ENCODE data around the gene GRIP1.

The GRIP1 gene

DNA sequence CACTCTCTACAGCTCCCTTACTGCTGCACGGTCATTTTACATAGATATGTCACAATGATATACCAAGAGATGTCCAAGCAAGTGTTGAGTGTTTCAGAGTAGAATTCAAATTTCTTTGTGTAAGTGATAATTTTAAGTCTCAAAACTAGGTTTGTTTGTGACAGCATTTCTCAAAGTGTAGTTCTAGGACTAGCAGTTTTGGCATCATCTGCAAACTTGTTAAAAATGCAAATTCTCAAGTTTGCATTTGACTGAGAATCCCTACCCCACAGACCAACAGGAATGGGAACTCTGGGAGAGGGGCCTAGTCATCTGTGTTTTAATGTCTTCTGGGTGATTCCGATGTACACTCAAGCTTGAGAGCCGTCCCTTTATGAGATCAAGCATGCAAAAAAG lies 279.0 kb downstream of the GRIP1 start:
- H3K4me3 ChIP-seq (ENCODE audit: insufficient read depth, low read length, poor library complexity, severe bottlenecking), result no peak overlapping the region
- H3K9me2 ChIP-seq (replicated peaks; ENCODE audit: insufficient read depth, low read length), result no peaks in the 10 kb centered on the region
- TF ChIP-seq EZH2phosphoT487 (conservative IDR thresholded peaks at IDR 0.05; ENCODE audit: low read length), result no peak
- TF ChIP-seq, protein P1, sequence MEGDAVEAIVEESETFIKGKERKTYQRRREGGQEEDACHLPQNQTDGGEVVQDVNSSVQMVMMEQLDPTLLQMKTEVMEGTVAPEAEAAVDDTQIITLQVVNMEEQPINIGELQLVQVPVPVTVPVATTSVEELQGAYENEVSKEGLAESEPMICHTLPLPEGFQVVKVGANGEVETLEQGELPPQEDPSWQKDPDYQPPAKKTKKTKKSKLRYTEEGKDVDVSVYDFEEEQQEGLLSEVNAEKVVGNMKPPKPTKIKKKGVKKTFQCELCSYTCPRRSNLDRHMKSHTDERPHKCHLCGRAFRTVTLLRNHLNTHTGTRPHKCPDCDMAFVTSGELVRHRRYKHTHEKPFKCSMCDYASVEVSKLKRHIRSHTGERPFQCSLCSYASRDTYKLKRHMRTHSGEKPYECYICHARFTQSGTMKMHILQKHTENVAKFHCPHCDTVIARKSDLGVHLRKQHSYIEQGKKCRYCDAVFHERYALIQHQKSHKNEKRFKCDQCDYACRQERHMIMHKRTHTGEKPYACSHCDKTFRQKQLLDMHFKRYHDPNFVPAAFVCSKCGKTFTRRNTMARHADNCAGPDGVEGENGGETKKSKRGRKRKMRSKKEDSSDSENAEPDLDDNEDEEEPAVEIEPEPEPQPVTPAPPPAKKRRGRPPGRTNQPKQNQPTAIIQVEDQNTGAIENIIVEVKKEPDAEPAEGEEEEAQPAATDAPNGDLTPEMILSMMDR (IDR thresholded peaks at IDR 0.05; ENCODE audit: insufficient read depth, low read length, poor library complexity, severe bottlenecking), result no peak
- H3K27me3 ChIP-seq (ENCODE audit: low read length), result no peaks in the 10 kb centered on the region
- no peaks in the 10 kb centered on the region for H3K36me3 ChIP-seq (ENCODE audit: low read length)
- no peak overlapping the region for H3K27ac ChIP-seq (ENCODE audit: low read depth, low read length)
- H4K20me1 ChIP-seq (ENCODE audit: low read depth, low read length), result no peaks in the 10 kb centered on the region
- H3K9ac ChIP-seq (ENCODE audit: low read length), result no peak overlapping the region
- H3K9me3 ChIP-seq (ENCODE audit: insufficient read depth, low read length), result no peaks in the 10 kb centered on the region
- no peaks in the 10 kb centered on the region for H3K79me2 ChIP-seq (ENCODE audit: insufficient read depth, low read length)
- no peak overlapping the region for H2AFZ ChIP-seq (ENCODE audit: low read depth, low read length, severe bottlenecking)
- H3K4me2 ChIP-seq (ENCODE audit: low read depth, low read length, poor library complexity, severe bottlenecking), result no peak overlapping the region
- H3F3A ChIP-seq (ENCODE audit: insufficient read depth), result no peaks in the 10 kb centered on the region

GRCh38 chr12:66398931-66399910 lies 279.7 kb downstream of the GRIP1 start:
- TF ChIP-seq, protein P1 (IDR thresholded peaks at IDR 0.05; ENCODE audit: insufficient read depth, low read length, poor library complexity, severe bottlenecking), result no peak
- TF ChIP-seq EZH2phosphoT487 (conservative IDR thresholded peaks at IDR 0.05; ENCODE audit: low read length), result no peak
- H3K79me2 ChIP-seq (ENCODE audit: insufficient read depth, low read length), result no peaks in the 10 kb centered on the region
- H3F3A ChIP-seq (ENCODE audit: insufficient read depth), result no peaks in the 10 kb centered on the region
- H3K4me3 ChIP-seq (ENCODE audit: insufficient read depth, low read length, poor library complexity, severe bottlenecking), result no peak overlapping the region
- H3K9ac ChIP-seq (ENCODE audit: low read length), result no peak overlapping the region
- no peaks in the 10 kb centered on the region for H4K20me1 ChIP-seq (ENCODE audit: low read depth, low read length)
- no peaks in the 10 kb centered on the region for H3K9me3 ChIP-seq (ENCODE audit: insufficient read depth, low read length)
- no peak overlapping the region for H3K27ac ChIP-seq (ENCODE audit: low read depth, low read length)
- H2AFZ ChIP-seq (ENCODE audit: low read depth, low read length, severe bottlenecking), result no peak overlapping the region
- no peaks in the 10 kb centered on the region for H3K9me2 ChIP-seq (replicated peaks; ENCODE audit: insufficient read depth, low read length)
- no peaks in the 10 kb centered on the region for H3K36me3 ChIP-seq (ENCODE audit: low read length)
- H3K4me2 ChIP-seq (ENCODE audit: low read depth, low read length, poor library complexity, severe bottlenecking), result no peak overlapping the region
- no peaks in the 10 kb centered on the region for H3K27me3 ChIP-seq (ENCODE audit: low read length)

- Histone ChIP-seq H3K27me3 (ENCODE audit: low read length) (no peaks in the 10 kb centered on the region), H3K4me2 (ENCODE audit: low read depth, low read length, poor library complexity, severe bottlenecking) (no peak overlapping the region), H3K9me3 (ENCODE audit: insufficient read depth, low read length) (no peaks in the 10 kb centered on the region), H3K36me3 (ENCODE audit: low read length) (no peaks in the 10 kb centered on the region), H3F3A (ENCODE audit: insufficient read depth) (no peaks in the 10 kb centered on the region), H3K9me2 (replicated peaks; ENCODE audit: insufficient read depth, low read length) (no peaks in the 10 kb centered on the region), H3K27ac (ENCODE audit: low read depth, low read length) (no peak overlapping the region), H3K9ac (ENCODE audit: low read length) (no peak overlapping the region), H4K20me1 (ENCODE audit: low read depth, low read length) (no peaks in the 10 kb centered on the region), H3K4me3 (ENCODE audit: insufficient read depth, low read length, poor library complexity, severe bottlenecking) (no peak overlapping the region), H2AFZ (ENCODE audit: low read depth, low read length, severe bottlenecking) (no peak overlapping the region), H3K79me2 (ENCODE audit: insufficient read depth, low read length) (no peaks in the 10 kb centered on the region)
- no peak for TF ChIP-seq EZH2phosphoT487 (conservative IDR thresholded peaks at IDR 0.05; ENCODE audit: low read length)
- TF ChIP-seq, protein P1 (IDR thresholded peaks at IDR 0.05; ENCODE audit: insufficient read depth, low read length, poor library complexity, severe bottlenecking), result no peak
Measured at GRCh38 chr12:66397574-66398290, 281.1 kb downstream of the GRIP1 start.

Measured in SU-DHL-6 (cell line).